HG03442 (cell line): ENCODE measurements around the gene HPCAL4.

Experiments used
- ATAC-seq: cut with Tn5 transposase; IDR thresholded peaks from one replicate; pipeline ENCODE4 v1.9.1; 2021; ENCODE audit warnings: mild to moderate bottlenecking, moderate library complexity; ENCODE audit not compliant: unreplicated experiment

HPCAL4 gene

DNA sequence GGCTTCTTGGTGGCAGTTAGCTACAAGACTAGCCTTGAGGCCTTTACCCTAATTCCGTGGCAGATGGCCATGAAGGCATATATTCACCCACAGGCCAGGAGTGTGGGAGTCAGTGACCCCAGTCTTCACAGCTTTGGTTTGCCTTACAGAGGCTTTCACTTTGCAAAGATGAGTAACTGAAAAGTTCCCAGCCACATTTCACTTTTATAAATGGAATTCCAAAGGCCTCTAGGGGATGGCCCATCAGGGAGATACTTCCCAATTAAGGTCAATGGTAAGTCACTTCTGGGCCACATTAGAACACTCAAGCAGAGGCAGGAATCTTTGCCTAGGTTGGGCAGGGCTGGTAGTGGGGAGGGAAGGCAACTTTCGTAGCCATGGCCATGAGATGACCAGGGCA lies 38.7 kb downstream of the HPCAL4 start:
- ATAC-seq = no peak

GRCh38 chr1:39652105-39652504 lies 39.1 kb downstream of the HPCAL4 start:
- ATAC-seq = no peak

DNA sequence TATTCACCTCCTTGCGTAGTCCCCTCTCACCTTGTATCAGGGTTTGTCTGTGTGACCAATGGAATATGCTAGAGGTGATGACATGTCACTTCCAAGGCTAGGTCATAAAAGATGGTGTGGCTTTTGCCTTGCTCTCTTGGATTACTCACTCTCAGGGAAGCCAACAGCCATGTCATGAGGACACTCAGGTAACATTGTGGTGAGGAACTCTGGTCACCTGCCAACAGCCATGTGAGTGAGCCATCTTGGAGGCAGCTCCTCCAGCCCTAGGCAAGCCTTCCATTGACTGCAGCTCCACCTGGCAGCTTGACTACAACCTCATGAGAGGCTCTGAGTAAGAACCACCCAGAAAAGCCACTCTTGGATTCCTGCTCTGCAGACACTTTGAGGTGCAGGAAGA lies 40.8 kb downstream of the HPCAL4 start:
- no peak for ATAC-seq

GRCh38 chr1:39649636-39650185 lies 41.5 kb downstream of the HPCAL4 start:
- ATAC-seq = no peak

DNA sequence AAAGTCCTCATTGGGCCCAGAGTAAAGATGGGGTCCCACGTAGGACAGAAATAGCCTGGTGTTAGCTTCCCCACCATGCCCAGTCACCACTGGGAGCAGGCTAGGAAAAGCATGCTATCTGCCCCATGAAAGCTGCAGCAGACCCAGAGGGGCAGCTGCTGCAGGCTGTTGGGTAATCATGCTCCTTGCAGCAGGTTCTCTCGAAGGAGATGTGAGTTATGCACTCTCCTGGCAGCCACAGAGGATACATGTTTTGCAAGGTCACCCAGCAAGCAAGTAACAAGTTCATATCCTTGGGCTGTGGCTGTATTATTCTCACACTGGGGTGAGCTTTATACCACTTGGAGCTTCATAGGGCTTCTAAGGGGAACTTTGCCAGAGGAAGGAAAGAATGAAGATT lies 42.7 kb downstream of the HPCAL4 start:
- ATAC-seq = no peak

- no peak for ATAC-seq
Observed at GRCh38 chr1:39647247-39647646, 44.0 kb downstream of the HPCAL4 start.

- no peak for ATAC-seq
Observed at GRCh38 chr1:39646232-39647081, 44.8 kb downstream of the HPCAL4 start.

GRCh38 chr1:39645411-39646043 lies 45.7 kb downstream of the HPCAL4 start:
- no peak for ATAC-seq

DNA sequence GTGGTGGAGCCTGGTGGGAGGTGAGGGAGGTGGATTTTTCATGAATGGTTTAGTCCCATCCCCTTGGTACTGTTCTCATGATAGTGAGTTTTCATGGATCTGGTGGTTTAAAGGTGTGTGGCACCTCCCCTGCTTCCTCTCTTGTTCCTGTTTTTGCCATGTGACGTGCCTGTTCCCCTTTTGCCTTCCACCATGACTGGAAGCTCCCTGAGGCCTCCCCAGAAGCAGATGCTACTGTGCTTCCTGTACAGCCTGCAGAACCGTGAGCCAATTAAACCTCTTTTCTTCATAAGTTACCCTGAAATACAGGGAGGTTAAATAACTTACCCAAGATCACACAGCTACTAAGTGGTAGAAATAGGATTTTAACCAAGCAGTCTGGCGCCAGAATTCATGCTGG lies 47.5 kb downstream of the HPCAL4 start:
- ATAC-seq = no peak

- no peak for ATAC-seq
Observed at GRCh38 chr1:39642796-39643195, 48.4 kb downstream of the HPCAL4 start.

DNA sequence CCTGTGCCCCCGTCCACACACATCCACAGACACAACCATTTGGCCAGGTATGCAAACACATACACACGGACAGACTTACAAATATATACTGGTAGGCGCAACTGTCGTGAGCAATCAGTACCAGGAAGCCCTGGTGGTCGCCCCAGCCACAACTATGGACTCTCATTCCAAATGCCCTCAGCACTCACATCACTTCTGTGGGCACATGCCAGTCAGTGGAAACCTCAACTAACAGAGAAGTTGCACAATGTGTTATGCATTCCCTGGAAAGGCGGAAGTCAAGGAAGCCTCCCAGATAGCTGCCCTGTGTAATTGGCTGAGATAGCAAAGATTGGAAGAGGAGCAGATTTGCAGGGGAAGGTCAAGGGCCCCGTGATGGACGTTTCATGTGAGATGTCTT lies 50.4 kb downstream of the HPCAL4 start:
- ATAC-seq = no peak

DNA sequence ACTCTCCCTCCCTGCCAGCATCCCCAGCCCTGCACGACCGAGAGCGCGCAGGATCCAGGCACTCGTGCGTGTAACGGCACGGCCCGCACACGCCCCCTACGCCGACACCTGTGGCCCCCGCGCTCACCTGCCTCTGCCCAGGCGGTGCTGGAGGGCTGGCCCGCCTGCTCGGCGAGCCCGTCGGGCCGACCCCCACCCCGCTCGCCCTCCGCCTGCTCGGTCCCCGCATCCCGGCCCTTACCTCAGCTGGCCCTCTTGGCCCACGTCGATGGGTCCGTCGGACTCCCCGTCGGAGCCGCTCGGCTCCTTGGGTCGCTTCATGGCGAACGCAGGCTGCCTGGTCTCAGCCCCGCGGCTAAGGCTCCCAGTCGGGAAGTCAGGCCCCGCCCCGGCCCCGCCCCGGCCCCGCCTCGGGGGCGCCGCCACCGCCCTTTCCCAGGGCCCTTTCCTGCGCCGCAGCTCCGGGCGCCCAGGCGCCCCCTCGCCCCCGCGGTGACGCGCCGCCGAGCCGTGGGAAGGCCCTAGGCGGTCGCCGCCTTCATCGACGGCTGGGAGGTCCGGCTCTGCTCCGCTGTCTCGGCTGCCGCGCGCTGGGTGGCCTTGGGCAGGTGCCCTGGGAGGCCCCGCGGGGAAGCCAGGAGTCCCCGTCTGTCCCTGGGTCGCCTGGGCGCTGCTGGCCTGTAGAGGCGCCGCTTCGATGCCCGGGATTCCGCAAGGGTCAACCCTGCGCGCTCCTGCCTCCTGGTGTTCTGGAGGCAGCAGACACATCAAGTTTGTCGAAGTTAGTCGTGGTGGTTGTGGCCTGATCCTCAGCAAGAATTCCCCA lies 51.7 kb downstream of the HPCAL4 start, which contains the start of gene HEYL:
Gene HEYL, minus strand, starts transcription at position 339 of the 826 bp plus-strand sequence. Its CDS starts 18 bp downstream, at position 321.
- ATAC-seq = no peak

DNA sequence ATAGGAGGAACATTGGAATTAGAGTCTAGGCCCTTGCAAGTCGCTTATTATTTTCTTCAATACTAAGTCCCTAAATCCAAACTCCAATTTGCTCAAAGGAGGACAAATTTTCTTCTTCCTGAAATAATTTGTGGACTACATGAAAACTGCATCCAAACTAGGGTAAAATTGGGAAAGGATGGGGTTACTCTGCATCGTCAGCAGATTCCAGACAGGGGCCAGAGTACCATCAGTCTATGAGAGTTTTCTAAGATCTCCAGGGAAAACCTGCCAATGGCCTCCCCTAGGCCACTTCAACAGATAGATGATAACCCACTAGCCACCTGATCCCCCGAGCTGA lies 52.3 kb downstream of the HPCAL4 start:
- no peak for ATAC-seq

GRCh38 chr1:39637361-39637760 lies 53.9 kb downstream of the HPCAL4 start:
- ATAC-seq = no peak

DNA sequence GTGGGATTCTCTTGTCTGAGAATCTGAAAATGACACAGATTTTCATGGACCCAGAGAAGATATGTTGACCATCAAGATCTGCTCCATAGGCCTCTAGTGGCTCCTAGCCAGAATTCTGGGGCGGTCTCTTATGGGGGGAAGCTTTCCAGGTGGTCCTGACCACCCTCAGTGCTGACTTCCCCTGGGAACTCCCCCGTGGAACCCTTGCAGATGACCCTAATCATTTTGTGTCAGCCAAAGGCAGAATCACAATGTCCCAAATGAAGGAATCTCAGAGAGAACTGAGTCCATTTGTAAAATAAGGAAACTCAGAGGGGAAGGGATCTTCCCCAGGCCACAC lies 55.4 kb downstream of the HPCAL4 start:
- ATAC-seq = no peak

DNA sequence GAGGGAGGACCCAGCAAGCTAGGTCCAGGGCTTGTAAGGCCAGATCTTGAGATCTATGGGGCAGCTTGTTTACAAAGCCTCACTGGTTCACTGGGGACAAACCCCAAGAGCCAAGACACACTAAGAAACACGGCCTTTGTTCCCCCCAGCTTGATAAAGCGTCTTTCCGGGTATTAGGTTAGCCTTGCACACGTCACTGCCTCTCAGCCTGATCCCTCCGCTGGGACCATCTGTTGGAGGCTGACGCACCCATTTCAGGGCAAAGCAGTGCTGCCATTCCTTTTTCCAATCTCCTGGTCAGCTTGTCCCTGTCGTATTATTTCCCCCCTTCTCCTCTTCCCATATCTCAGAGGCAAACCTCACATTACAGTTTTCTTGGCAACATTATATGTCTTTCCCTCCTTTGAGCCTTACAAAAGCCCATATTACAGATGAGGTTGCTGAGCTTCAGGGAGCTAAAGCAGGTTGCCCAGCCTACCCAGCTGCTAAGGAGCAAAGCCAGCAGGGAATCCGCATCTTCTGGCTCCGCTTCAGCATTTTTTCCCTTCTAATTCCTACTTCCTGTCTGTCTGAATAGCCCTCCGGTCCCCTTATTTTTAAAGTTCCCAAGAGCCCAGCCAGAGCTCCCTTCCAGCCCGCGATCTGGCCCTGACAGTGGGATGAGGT lies 55.9 kb downstream of the HPCAL4 start:
- ATAC-seq = no peak

GRCh38 chr1:39633422-39633821 lies 57.8 kb downstream of the HPCAL4 start:
- no peak for ATAC-seq

DNA sequence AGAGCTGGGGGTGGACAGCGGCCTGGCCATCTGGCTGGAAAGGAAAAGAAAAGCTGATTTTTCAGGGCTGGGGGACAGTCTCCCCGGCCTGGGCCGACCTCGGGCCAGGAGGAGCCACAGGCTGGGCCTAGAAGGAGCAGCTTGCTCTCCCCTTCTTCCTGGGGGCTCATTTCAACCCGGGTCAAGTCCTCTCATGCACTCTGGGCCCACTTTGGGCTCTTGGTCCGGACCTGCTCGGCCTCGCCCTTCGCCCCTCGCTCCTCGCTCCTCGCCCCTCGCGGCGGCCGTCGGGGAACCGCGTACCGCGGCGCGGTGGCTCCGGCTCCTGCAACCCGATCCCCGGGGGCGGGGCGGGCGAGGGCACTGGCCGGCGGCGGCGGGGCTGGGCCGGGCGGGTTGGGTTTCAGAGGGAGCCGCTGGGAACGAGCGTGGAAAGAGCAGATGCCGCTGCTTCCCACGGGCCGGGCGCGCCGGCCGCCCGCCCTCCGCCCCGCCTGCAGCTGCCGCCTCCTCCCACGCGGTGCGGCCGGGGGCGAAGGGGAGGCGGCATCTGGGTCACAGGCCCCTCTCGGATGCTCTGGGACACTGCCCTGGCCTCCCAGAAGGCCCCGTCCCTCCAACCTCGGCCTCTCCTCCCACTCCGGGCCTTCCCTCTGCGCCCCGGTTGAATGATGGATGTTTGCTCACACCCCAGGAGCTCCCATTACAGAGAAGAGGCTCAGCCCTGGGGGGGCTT lies 58.4 kb downstream of the HPCAL4 start:
- no peak for ATAC-seq

DNA sequence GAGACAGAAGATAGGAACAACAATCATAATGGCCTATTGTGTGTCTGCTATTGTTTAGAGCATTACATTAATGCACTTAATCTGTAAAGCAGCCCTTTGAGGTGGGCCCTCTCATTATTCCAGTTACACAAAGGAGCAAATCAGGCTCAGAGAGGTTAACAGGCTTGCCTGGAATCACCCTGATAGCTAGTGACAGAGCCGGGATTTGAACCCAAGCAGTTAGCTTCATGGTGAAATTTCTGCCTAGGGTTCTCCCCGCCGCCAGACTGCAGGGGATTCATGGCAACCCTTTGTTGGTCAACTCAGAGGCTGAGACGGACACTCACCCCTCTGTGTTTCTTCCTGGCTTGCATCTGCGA lies 58.9 kb downstream of the HPCAL4 start:
- no peak for ATAC-seq
